ENCODE data around the gene CAPN9. TPM values are rescaled to one million over a fixed set of nuclear protein-coding genes. Genes with fewer than 3 reads are reported as not detected.

The CAPN9 gene
- polyA plus RNA-seq, 1 donor (not counting 4 experiments of a cell fraction or from before 2014, with no cell fraction given): not detected

DNA sequence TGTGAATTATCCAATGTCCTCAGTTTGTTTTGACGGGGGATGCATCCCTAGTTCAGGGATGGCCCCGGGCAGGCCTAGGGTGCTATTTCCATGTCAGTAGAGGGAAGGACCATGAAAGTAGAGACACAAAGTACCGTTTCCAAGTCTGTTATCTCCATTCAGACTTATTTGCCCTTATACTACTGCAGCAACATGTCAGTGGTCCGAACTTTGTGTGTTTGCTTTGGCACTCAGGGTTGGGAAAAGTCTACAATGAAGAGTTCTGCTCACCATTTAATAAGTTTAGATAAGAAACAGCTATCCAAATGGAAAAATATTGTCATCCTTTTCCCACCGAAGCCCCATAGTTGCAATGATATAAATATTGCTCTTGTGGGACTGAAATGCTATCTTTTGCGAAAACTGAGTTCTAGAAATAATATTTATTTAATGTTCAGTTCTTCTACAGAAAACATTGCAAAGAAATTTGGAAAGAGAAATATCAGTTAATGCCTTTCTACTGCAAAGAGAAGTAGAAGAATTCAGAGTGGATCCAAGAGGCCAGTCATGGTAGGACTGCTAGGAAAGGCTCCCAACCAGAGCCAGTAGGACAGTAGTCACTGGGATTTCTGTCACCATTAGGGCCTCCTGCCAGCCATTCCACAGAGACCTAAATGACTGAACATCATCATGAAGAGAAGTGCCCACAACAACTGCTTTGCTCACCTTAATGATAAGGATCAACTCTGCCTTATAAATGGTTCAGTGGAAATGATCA is 21.8 kb upstream of the CAPN9 start:
- Histone ChIP-seq H2AFZ (ENCODE audit: control insufficient read depth, low read length) (no peak overlapping the region), H3K4me2 (ENCODE audit: control insufficient read depth, extremely low read depth, insufficient read depth, low read depth, low read length) (no peak overlapping the region), H3K9ac (ENCODE audit: control insufficient read depth, extremely low read depth, insufficient read depth, low read length) (no peak overlapping the region), H3K4me3 (ENCODE audit: control insufficient read depth in 2 of 3, extremely low read depth in 1 of 3, insufficient read depth in 2 of 3, low read depth in 1 of 3, low read length in 3 of 3) (no peak overlapping the region), H3K4me1 (ENCODE audit: control insufficient read depth, extremely low read depth, insufficient read depth, low read length) (no peaks in the 10 kb centered on the region), H3K9me3 (ENCODE audit: control insufficient read depth, low read depth, low read length) (no peaks in the 10 kb centered on the region), H3K27me3 (ENCODE audit: control insufficient read depth, extremely low read depth, insufficient read depth, low read length) (no peaks in the 10 kb centered on the region), H3K27ac (ENCODE audit: control insufficient read depth, insufficient read depth, low read length) (no peak overlapping the region), H4K20me1 (ENCODE audit: control insufficient read depth, extremely low read depth, insufficient read depth, low read length) (no peaks in the 10 kb centered on the region), H3K9me1 (ENCODE audit: control insufficient read depth, extremely low read depth, insufficient read depth, low read length) (no peaks in the 10 kb centered on the region), H3K36me3 (ENCODE audit: control insufficient read depth in 2 of 2, extremely low read depth in 1 of 2, insufficient read depth in 2 of 2, low read length in 2 of 2) (no peaks in the 10 kb centered on the region), H3K79me2 (ENCODE audit: control insufficient read depth, insufficient read depth, low read length) (no peaks in the 10 kb centered on the region)
- DNase-seq (ENCODE audit: low read depth, low spot score) (no peak), FAIRE-seq (no peak)
- TF ChIP-seq, protein P1, sequence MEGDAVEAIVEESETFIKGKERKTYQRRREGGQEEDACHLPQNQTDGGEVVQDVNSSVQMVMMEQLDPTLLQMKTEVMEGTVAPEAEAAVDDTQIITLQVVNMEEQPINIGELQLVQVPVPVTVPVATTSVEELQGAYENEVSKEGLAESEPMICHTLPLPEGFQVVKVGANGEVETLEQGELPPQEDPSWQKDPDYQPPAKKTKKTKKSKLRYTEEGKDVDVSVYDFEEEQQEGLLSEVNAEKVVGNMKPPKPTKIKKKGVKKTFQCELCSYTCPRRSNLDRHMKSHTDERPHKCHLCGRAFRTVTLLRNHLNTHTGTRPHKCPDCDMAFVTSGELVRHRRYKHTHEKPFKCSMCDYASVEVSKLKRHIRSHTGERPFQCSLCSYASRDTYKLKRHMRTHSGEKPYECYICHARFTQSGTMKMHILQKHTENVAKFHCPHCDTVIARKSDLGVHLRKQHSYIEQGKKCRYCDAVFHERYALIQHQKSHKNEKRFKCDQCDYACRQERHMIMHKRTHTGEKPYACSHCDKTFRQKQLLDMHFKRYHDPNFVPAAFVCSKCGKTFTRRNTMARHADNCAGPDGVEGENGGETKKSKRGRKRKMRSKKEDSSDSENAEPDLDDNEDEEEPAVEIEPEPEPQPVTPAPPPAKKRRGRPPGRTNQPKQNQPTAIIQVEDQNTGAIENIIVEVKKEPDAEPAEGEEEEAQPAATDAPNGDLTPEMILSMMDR (optimal IDR thresholded peaks at IDR 0.05 in 1 of 3, IDR thresholded peaks at IDR 0.05 in 1 of 3, conservative IDR thresholded peaks at IDR 0.05 in 1 of 3; ENCODE audit: extremely low read depth in 1 of 3, insufficient read depth in 2 of 3, low read length in 3 of 3): no peak
- TF ChIP-seq EZH2 (IDR thresholded peaks at IDR 0.05; ENCODE audit: low read length): no peak
- dilution Hi-C loops (cut with MboI; ENCODE audit: extremely low pct_ligation_motif_present, low sequenced_read_pairs): no loop called here

DNA sequence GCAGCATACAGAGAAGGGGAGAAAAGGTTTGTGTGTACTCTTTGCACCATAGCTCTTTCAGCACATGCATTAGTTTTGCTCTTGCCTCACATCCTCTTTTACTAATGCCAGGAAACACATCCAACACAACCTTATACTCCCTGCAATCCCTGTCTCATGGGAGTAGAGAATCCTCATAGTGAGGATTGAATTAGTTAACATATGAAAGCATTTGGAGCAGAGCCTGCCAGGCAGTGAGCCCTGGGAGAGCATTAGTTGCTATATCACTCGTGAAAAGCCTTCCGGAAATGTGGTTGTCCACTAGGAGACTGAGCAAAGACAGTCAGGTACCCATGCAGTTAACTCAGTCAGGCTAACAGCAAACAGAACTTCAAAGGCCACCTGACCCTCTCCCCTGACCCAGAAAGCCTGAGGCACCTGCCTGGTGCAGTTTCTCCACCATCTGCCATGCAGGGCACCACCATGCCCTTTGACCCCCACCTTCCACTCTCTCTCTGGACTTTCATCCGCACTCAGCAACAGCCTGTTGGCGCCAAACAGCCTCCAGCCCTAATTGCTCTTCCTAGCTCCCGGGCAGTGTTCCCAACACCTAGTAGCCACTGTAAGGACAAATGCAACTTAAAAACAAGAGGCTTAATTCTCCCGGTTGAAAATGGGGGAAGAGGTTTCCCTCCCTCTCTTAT is 18.3 kb upstream of the CAPN9 start:
- Histone ChIP-seq H3K27ac (ENCODE audit: control insufficient read depth, insufficient read depth, low read length) (no peak overlapping the region), H3K4me1 (ENCODE audit: control insufficient read depth, extremely low read depth, insufficient read depth, low read length) (no peaks in the 10 kb centered on the region), H3K4me2 (ENCODE audit: control insufficient read depth, extremely low read depth, insufficient read depth, low read depth, low read length) (no peak overlapping the region), H3K9me1 (ENCODE audit: control insufficient read depth, extremely low read depth, insufficient read depth, low read length) (no peaks in the 10 kb centered on the region), H3K36me3 (ENCODE audit: control insufficient read depth in 2 of 2, extremely low read depth in 1 of 2, insufficient read depth in 2 of 2, low read length in 2 of 2) (no peaks in the 10 kb centered on the region), H2AFZ (ENCODE audit: control insufficient read depth, low read length) (no peak overlapping the region), H3K9me3 (ENCODE audit: control insufficient read depth, low read depth, low read length) (no peaks in the 10 kb centered on the region), H3K9ac (ENCODE audit: control insufficient read depth, extremely low read depth, insufficient read depth, low read length) (no peak overlapping the region), H3K79me2 (ENCODE audit: control insufficient read depth, insufficient read depth, low read length) (no peaks in the 10 kb centered on the region), H4K20me1 (ENCODE audit: control insufficient read depth, extremely low read depth, insufficient read depth, low read length) (no peaks in the 10 kb centered on the region), H3K4me3 (ENCODE audit: control insufficient read depth in 2 of 3, extremely low read depth in 1 of 3, insufficient read depth in 2 of 3, low read depth in 1 of 3, low read length in 3 of 3) (no peak overlapping the region), H3K27me3 (ENCODE audit: control insufficient read depth, extremely low read depth, insufficient read depth, low read length) (no peaks in the 10 kb centered on the region)
- TF ChIP-seq, protein P1 (optimal IDR thresholded peaks at IDR 0.05 in 1 of 3, IDR thresholded peaks at IDR 0.05 in 1 of 3, conservative IDR thresholded peaks at IDR 0.05 in 1 of 3; ENCODE audit: extremely low read depth in 1 of 3, insufficient read depth in 2 of 3, low read length in 3 of 3): no peak
- TF ChIP-seq EZH2 (IDR thresholded peaks at IDR 0.05; ENCODE audit: low read length): no peak
- FAIRE-seq: no peak
- DNase-seq (ENCODE audit: low read depth, low spot score): no peak
- dilution Hi-C loops (cut with MboI; ENCODE audit: extremely low pct_ligation_motif_present, low sequenced_read_pairs): no loop called here
